D721Med (cell line): ENCODE measurements around the gene ATG12.
"Not testable (repeated sequence)": the region's sequence is repeated elsewhere in the genome, so short reads cannot be mapped to it uniquely, and the experiment has no call there.

Source experiments
- DNase-seq: peaks from one replicate; pipeline ENCODE4 v3.0.0; 2011; ENCODE audit warnings: low spot score; ENCODE audit not compliant: insufficient read length
- FAIRE-seq: peaks from 2 replicates; lab custom pipeline; 2011; peaks lifted over from hg19 to GRCh38; lab: Jason Lieb, UNC
- CTCF ChIP-seq: IDR thresholded peaks from 2 replicates; pipeline ENCODE4 v1.5.1; 2012; ENCODE audit warnings: mild to moderate bottlenecking, control low read depth; ENCODE audit not compliant: insufficient read depth; ENCODE audit errors: missing control alignments

ATG12 gene

GRCh38 chr5:115825948-115826347 is 15.4 kb downstream of the ATG12 start:
- TF ChIP-seq CTCF, result no peak
- FAIRE-seq, result no peak

GRCh38 chr5:115824983-115825382 is 16.4 kb downstream of the ATG12 start:
- DNase-seq, FAIRE-seq: not testable (repeated sequence)

More at GRCh38 chr5:115825948-115826347, 15.4 kb downstream of the ATG12 start:
- no peak for DNase-seq

- DNase-seq (no peak), FAIRE-seq (no peak)
- no peak for TF ChIP-seq CTCF
These were observed 20.5 kb downstream of the ATG12 start for GRCh38 chr5:115820846-115821245.

GRCh38 chr5:115818821-115819220 is 22.5 kb downstream of the ATG12 start:
- DNase-seq (no peak), FAIRE-seq (no peak)
- TF ChIP-seq CTCF, result no peak

- no peak for FAIRE-seq
- no peak for DNase-seq
- no peak for TF ChIP-seq CTCF
These were observed 24.0 kb downstream of the ATG12 start for GRCh38 chr5:115817386-115817785.

GRCh38 chr5:115816226-115817081 is 24.9 kb downstream of the ATG12 start, which contains the start of gene CDO1:
Gene CDO1, minus strand, starts transcription at chr5:115816659. Its CDS starts 262 bp downstream, at chr5:115816397.
- DNase-seq (no peak), FAIRE-seq (no peak)
- TF ChIP-seq CTCF, result no peak

GRCh38 chr5:115815693-115816225 is 25.6 kb downstream of the ATG12 start:
- FAIRE-seq (no peak), DNase-seq (no peak)

More at GRCh38 chr5:115815693-115816225, 25.6 kb downstream of the ATG12 start:
- no peak for TF ChIP-seq CTCF
